ENCODE measurements around the gene PLLP.

- no peak for TF ChIP-seq POLR2A (IDR thresholded peaks at IDR 0.05)
- TF ChIP-seq, protein P1, sequence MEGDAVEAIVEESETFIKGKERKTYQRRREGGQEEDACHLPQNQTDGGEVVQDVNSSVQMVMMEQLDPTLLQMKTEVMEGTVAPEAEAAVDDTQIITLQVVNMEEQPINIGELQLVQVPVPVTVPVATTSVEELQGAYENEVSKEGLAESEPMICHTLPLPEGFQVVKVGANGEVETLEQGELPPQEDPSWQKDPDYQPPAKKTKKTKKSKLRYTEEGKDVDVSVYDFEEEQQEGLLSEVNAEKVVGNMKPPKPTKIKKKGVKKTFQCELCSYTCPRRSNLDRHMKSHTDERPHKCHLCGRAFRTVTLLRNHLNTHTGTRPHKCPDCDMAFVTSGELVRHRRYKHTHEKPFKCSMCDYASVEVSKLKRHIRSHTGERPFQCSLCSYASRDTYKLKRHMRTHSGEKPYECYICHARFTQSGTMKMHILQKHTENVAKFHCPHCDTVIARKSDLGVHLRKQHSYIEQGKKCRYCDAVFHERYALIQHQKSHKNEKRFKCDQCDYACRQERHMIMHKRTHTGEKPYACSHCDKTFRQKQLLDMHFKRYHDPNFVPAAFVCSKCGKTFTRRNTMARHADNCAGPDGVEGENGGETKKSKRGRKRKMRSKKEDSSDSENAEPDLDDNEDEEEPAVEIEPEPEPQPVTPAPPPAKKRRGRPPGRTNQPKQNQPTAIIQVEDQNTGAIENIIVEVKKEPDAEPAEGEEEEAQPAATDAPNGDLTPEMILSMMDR (IDR thresholded peaks at IDR 0.05), result no peak
These were observed 21.5 kb downstream of the PLLP start for GRCh38 chr16:57262841-57263540.

Data from lower leg skin (tissue), 3 donors.